HCT116 (cell line): ENCODE data around the gene TMPRSS11E.

Experiments
- ELF1 ChIP-seq: IDR thresholded peaks from 2 replicates; pipeline ENCODE4 v1.6.1; 2012; ENCODE audit warnings: low read depth, borderline replicate concordance
- EZH2phosphoT487 ChIP-seq: fragments of 200-600 bp; IDR thresholded peaks from 2 replicates; pipeline ENCODE4 v1.6.1; 2018; ENCODE audit warnings: antibody characterized with exemption, borderline replicate concordance
- FOSL1 ChIP-seq: IDR thresholded peaks from 2 replicates; pipeline ENCODE4 v1.6.1; 2012; ENCODE audit warnings: low read depth
- POLR2A ChIP-seq: IDR thresholded peaks from 2 replicates; pipeline ENCODE4 v1.7.0; 2011; ENCODE audit warnings: borderline replicate concordance; ENCODE audit not compliant: insufficient read depth, insufficient read length; ENCODE audit errors: extremely low read depth
- RAD21 ChIP-seq: IDR thresholded peaks from 2 replicates; pipeline ENCODE4 v1.6.1; 2012; ENCODE audit warnings: low read depth, mild to moderate bottlenecking
- ZNF274 ChIP-seq: fragments of 200-500 bp; sonication (Bioruptor generic); IDR thresholded peaks from 2 replicates; pipeline ENCODE4 v1.6.1; 2014; ENCODE audit warnings: mild to moderate bottlenecking, low read depth, low read length, inconsistent platforms
- TF ChIP-seq, protein P1 (sequence below), 3 experiments: fragments of 200-600 bp in 1 of 3; sonication (generic) in 1 of 3; IDR thresholded peaks in 2 of 3; conservative IDR thresholded peaks in 1 of 3; 2 replicates each; pipeline ENCODE4 v1.5.1; 2012 to 2017; ENCODE audit warnings: low read depth in 2 of 3, low read length in 2 of 3, antibody characterized with exemption in 1 of 3, borderline replicate concordance in 1 of 3, control low read depth in 1 of 3, mild to moderate bottlenecking in 1 of 3, mixed read lengths in 1 of 3, mixed run types in 1 of 3, moderate library complexity in 1 of 3; ENCODE audit not compliant: insufficient read depth in 1 of 3
- TF ChIP-seq, protein P2 (sequence below): IDR thresholded peaks from 2 replicates; pipeline ENCODE4 v1.6.1; 2011; ENCODE audit warnings: mild to moderate bottlenecking, low read length, moderate library complexity; ENCODE audit not compliant: insufficient replicate concordance; ENCODE audit errors: extremely low read depth
- TF ChIP-seq, protein P3 (sequence below): IDR thresholded peaks from 2 replicates; pipeline ENCODE4 v1.6.1; 2012; ENCODE audit warnings: low read depth
- TF ChIP-seq, protein P4 (sequence below): IDR thresholded peaks from 2 replicates; pipeline ENCODE4 v1.6.1; 2012

DNA sequence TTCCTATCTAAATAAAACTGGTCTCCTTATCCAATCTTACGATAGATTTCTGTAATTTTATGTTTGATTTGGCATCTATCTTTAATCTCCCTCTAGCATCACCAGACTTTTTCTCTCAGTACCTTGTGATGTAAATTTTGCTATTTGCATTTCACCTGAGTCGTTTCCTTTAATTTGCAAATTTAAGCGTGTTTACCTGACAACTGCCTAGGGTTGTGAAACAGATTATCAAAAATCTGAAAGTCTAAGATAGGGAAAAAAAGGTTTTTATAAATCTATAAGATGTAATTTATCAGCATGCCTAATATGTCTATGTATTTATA is 39.4 kb upstream of the TMPRSS11E start:
- no peak for TF ChIP-seq POLR2A
- TF ChIP-seq, protein P1, sequence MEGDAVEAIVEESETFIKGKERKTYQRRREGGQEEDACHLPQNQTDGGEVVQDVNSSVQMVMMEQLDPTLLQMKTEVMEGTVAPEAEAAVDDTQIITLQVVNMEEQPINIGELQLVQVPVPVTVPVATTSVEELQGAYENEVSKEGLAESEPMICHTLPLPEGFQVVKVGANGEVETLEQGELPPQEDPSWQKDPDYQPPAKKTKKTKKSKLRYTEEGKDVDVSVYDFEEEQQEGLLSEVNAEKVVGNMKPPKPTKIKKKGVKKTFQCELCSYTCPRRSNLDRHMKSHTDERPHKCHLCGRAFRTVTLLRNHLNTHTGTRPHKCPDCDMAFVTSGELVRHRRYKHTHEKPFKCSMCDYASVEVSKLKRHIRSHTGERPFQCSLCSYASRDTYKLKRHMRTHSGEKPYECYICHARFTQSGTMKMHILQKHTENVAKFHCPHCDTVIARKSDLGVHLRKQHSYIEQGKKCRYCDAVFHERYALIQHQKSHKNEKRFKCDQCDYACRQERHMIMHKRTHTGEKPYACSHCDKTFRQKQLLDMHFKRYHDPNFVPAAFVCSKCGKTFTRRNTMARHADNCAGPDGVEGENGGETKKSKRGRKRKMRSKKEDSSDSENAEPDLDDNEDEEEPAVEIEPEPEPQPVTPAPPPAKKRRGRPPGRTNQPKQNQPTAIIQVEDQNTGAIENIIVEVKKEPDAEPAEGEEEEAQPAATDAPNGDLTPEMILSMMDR (IDR thresholded peaks at IDR 0.05 in 2 of 3, conservative IDR thresholded peaks at IDR 0.05 in 1 of 3; ENCODE audit: borderline replicate concordance in 1 of 3, insufficient read depth in 1 of 3, low read depth in 2 of 3, low read length in 2 of 3) = no peak
- TF ChIP-seq, protein P2, sequence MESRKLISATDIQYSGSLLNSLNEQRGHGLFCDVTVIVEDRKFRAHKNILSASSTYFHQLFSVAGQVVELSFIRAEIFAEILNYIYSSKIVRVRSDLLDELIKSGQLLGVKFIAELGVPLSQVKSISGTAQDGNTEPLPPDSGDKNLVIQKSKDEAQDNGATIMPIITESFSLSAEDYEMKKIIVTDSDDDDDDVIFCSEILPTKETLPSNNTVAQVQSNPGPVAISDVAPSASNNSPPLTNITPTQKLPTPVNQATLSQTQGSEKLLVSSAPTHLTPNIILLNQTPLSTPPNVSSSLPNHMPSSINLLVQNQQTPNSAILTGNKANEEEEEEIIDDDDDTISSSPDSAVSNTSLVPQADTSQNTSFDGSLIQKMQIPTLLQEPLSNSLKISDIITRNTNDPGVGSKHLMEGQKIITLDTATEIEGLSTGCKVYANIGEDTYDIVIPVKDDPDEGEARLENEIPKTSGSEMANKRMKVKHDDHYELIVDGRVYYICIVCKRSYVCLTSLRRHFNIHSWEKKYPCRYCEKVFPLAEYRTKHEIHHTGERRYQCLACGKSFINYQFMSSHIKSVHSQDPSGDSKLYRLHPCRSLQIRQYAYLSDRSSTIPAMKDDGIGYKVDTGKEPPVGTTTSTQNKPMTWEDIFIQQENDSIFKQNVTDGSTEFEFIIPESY = no peak
- no peak for TF ChIP-seq RAD21
- no peak for TF ChIP-seq ELF1
- TF ChIP-seq, protein P3, sequence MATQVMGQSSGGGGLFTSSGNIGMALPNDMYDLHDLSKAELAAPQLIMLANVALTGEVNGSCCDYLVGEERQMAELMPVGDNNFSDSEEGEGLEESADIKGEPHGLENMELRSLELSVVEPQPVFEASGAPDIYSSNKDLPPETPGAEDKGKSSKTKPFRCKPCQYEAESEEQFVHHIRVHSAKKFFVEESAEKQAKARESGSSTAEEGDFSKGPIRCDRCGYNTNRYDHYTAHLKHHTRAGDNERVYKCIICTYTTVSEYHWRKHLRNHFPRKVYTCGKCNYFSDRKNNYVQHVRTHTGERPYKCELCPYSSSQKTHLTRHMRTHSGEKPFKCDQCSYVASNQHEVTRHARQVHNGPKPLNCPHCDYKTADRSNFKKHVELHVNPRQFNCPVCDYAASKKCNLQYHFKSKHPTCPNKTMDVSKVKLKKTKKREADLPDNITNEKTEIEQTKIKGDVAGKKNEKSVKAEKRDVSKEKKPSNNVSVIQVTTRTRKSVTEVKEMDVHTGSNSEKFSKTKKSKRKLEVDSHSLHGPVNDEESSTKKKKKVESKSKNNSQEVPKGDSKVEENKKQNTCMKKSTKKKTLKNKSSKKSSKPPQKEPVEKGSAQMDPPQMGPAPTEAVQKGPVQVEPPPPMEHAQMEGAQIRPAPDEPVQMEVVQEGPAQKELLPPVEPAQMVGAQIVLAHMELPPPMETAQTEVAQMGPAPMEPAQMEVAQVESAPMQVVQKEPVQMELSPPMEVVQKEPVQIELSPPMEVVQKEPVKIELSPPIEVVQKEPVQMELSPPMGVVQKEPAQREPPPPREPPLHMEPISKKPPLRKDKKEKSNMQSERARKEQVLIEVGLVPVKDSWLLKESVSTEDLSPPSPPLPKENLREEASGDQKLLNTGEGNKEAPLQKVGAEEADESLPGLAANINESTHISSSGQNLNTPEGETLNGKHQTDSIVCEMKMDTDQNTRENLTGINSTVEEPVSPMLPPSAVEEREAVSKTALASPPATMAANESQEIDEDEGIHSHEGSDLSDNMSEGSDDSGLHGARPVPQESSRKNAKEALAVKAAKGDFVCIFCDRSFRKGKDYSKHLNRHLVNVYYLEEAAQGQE = no peak
- TF ChIP-seq FOSL1 = no peak
- TF ChIP-seq, protein P4, sequence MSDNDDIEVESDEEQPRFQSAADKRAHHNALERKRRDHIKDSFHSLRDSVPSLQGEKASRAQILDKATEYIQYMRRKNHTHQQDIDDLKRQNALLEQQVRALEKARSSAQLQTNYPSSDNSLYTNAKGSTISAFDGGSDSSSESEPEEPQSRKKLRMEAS = no peak
- TF ChIP-seq EZH2phosphoT487 = no peak
- TF ChIP-seq ZNF274 = no peak
